HFF-Myc (cell line): Measurements from ENCODE around the gene LHX2.

Source experiments
- DNase-seq: peaks from one replicate; pipeline ENCODE4 v3.0.0-alpha.2; 2011; ENCODE audit warnings: low read depth; ENCODE audit errors: extremely low read depth
- H3K4me3 ChIP-seq: replicated peaks from 2 replicates; pipeline ENCODE4 v1.5.1; 2011; ENCODE audit warnings: low read depth, mild to moderate bottlenecking, control low read depth, low read length
- TF ChIP-seq, protein P1 (sequence below): IDR thresholded peaks from 2 replicates; pipeline ENCODE4 v1.5.1; 2012; ENCODE audit warnings: mild to moderate bottlenecking, low read depth, low read length, control low read depth; ENCODE audit errors: missing control alignments

LHX2 gene, protein sequence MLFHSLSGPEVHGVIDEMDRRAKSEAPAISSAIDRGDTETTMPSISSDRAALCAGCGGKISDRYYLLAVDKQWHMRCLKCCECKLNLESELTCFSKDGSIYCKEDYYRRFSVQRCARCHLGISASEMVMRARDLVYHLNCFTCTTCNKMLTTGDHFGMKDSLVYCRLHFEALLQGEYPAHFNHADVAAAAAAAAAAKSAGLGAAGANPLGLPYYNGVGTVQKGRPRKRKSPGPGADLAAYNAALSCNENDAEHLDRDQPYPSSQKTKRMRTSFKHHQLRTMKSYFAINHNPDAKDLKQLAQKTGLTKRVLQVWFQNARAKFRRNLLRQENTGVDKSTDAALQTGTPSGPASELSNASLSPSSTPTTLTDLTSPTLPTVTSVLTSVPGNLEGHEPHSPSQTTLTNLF

DNA sequence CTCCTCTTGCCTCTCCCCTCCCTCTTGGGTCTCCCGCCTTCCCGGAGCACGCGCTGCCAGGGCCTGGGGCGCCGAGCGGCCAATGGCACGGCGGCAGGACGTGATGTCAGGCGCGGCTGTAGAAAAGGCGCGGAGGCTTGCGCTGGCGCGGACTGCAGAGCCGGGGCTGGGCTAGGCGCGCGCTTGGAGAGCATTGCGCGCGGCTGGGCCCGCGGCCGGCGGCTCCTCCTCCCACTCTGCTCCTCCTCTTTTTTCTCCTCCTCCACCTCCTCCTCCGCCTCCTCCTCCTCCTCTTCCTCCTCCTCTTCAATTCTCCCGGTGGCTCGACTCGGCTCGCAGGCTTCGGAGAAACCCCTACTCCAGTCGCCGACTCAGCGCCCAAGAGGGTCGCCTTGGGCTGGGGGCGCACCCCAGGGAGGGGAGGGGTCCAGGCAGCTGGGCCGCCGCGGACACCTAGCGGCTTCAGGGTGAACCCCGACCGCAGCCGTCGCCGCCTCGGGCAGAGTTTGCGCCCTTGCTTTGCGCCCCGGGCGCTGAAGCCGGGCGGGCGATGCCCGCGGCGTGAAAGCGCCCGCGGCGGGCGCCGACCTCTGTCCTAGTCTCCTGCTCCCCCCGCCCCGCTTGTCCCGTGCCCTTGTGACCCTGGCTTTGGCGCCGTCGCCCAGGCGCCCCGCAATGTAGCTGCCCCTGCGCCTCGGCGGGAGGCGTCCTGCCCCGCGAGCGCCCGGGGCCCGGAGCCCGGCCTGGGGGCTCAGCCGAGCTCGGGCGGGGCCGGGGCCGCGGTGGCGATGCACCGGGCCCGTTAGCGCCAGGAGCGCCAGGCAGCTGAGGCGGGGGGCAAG, at the start of gene LHX2:
LHX2 (plus strand) TSS at position 309 of the 842 bp plus-strand sequence. CDS start 581 bp downstream, outside the sequence.
- peak within 1 kb of the TSS; percentile 34 for H3K4me3 ChIP-seq
- TF ChIP-seq, protein P1, sequence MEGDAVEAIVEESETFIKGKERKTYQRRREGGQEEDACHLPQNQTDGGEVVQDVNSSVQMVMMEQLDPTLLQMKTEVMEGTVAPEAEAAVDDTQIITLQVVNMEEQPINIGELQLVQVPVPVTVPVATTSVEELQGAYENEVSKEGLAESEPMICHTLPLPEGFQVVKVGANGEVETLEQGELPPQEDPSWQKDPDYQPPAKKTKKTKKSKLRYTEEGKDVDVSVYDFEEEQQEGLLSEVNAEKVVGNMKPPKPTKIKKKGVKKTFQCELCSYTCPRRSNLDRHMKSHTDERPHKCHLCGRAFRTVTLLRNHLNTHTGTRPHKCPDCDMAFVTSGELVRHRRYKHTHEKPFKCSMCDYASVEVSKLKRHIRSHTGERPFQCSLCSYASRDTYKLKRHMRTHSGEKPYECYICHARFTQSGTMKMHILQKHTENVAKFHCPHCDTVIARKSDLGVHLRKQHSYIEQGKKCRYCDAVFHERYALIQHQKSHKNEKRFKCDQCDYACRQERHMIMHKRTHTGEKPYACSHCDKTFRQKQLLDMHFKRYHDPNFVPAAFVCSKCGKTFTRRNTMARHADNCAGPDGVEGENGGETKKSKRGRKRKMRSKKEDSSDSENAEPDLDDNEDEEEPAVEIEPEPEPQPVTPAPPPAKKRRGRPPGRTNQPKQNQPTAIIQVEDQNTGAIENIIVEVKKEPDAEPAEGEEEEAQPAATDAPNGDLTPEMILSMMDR: no peak
- DNase-seq: peak; percentile 41

DNA sequence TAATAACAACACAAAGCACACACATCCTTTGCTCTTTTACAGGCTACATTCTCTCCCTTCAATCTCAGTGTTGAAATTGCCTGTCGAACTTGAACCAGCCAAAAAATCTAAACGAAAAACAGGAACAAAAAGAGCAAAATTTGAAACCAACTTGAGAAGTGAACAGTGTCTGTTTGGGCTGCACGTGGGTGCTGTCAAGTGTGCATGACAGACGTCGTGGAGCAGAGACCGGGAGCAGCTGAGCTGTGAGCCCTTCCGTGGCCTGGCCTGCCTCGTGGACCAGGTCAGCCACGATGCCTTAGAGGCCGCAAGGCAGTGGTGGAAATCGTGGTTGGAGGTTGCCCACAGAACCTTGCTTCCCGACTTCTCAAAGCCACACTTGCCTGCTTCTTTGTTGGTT, 46.8 kb upstream of the LHX2 start:
- H3K4me3 ChIP-seq: no peak overlapping the region
- no peak for DNase-seq
- TF ChIP-seq, protein P1: no peak

DNA sequence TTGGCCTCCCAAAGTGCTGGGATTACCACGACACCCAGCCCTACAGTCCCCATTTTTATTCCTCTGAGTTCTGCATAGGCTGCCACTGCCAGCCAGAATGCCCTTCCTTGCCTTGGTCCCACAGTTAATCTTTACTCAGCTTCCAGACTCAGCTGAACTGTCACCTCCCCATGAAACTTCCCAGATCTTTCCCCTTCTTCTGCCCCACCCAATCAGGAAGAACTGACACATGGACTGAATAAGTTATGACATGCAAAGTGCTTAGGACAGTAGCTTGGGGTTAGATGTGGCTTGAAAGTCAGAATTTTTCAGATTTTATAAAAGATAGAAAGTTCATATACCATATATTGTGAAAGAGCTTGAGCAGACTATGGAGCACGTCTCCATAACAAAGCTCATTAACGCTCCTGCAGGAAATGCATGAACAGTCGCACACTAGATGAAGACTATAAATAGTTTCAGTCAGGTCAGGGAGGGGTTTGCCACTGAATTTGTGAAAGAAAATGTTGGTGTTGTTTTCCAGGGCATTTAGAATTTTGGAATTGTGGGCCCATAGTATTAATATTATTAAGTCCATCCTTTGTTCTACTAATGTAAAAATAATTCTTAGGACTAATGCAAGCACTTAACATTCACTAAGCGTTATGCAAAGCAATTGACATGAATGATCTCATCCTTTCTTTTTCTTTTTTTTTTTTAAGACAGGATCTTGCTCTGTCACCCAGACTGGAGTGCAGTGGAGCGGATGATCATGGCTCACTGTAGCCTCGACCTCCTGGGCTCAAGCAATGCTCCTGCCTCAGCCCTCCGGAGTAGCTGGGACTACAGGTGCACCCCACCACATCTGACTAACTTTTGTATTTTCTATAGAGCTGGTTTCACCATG, 45.5 kb upstream of the LHX2 start:
- no peak overlapping the region for H3K4me3 ChIP-seq

DNA sequence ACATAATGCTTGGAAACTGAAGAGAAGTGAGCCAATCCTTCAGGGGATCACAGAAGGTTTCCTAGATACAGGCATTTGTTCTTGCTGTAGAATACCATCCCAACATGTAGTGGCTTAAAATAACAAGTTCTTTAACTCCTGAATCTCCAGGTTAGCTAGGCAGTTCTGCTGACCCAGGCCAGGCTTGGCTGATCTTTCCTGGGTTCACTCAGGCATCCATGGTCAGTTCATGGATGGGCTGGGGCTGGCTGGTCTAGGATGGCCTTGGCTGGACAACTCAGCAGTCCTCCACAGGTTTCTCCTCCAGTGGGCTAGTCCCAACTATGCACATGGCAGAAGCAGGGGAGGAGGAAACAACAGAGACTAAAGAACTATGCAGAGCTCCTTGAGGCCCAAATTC, 44.2 kb upstream of the LHX2 start:
- DNase-seq: no peak
- TF ChIP-seq, protein P1: no peak
- H3K4me3 ChIP-seq: no peak overlapping the region

More for the DNA sequence above, 45.5 kb upstream of the LHX2 start:
- TF ChIP-seq, protein P1: no peak
- DNase-seq: no peak

DNA sequence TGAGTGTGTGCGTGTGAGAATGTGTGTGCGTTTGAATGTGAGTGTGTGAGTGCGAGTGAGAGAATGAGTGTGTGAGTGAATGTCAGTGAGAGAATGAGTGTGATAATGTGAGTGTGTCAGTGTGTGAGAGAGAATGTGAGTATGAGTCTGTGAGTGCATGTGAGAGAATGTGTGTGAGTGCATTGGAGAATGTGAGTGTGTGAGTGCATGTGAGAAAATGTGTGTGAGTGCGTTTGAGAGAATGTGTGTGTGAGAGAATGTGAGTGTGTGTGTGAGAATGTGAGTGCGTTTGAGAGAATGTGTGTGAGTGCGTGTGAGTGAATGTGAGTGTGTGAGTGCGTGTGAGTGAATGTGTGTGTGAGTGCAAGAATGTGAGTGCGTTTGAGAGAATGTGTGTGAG, 39.0 kb upstream of the LHX2 start:
- DNase-seq: no peak
- H3K4me3 ChIP-seq: no peak overlapping the region
- TF ChIP-seq, protein P1: no peak

DNA sequence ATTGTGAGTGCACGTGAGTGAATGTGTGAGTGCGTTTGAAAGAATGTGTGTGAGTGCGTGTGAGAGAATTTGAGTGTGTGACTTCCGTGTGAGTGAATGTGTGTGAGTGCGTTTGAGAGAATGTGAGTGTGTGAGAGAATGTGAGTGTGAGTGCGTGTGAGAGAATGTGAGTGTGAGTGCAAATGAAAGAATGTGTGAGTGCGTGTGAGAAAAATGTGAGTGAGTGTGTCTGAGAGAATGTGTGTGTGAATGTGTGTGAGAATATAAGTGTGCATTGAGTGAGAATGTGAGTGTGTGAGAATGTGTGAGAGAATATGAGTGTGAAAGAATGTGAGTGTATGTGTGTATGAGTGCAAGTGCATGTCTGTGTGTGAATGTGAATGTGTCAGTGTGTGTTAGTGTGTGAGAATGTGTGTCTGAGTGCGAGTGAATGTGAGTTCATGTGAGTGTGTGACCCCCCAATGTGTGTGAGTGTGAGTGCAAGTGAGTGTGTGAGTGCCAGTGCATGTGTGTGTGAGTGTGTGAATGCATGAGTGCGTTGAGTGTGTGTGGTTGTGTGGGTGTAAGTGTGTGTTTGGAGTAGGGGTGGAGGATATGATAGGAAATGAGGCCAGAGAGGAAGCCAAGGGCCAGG, 37.9 kb upstream of the LHX2 start:
- no peak overlapping the region for H3K4me3 ChIP-seq
- DNase-seq: no peak
- TF ChIP-seq, protein P1: no peak
